ENCODE data around the gene ETV7.
"Not testable (repeated sequence)": the region's sequence is repeated elsewhere in the genome, so short reads cannot be mapped to it uniquely, and the experiment has no call there.

The ETV7 gene

GRCh38 chr6:36382976-36383375 lies 4.5 kb downstream of the ETV7 start:
- DNase-seq, result no peak

- no peak for DNase-seq
These were observed 5.7 kb downstream of the ETV7 start for GRCh38 chr6:36381502-36382389.

- no peak for DNase-seq
These were observed 7.3 kb downstream of the ETV7 start for GRCh38 chr6:36380166-36380565.

- no peak for DNase-seq
These were observed 8.5 kb downstream of the ETV7 start for GRCh38 chr6:36378936-36379335.

GRCh38 chr6:36378243-36378920 lies 9.1 kb downstream of the ETV7 start:
- no peak for DNase-seq

GRCh38 chr6:36377594-36377993 lies 9.9 kb downstream of the ETV7 start:
- no peak for DNase-seq

GRCh38 chr6:36376742-36377141 lies 10.7 kb downstream of the ETV7 start:
- DNase-seq, result no peak

- no peak for DNase-seq
These were observed 11.3 kb downstream of the ETV7 start for GRCh38 chr6:36376183-36376582.

GRCh38 chr6:36375644-36376155 lies 11.8 kb downstream of the ETV7 start:
- no peak for DNase-seq

GRCh38 chr6:36374972-36375371 lies 12.5 kb downstream of the ETV7 start:
- DNase-seq, result no peak

GRCh38 chr6:36374194-36374593 lies 13.3 kb downstream of the ETV7 start:
- DNase-seq, result no peak

GRCh38 chr6:36373368-36374019 lies 14.0 kb downstream of the ETV7 start:
- no peak for DNase-seq

- no peak for DNase-seq
These were observed 15.4 kb downstream of the ETV7 start for GRCh38 chr6:36372088-36372487.

- no peak for DNase-seq
These were observed 16.3 kb downstream of the ETV7 start for GRCh38 chr6:36371211-36371610.

GRCh38 chr6:36370638-36371037 lies 16.8 kb downstream of the ETV7 start:
- no peak for DNase-seq

GRCh38 chr6:36368921-36369865 lies 18.3 kb downstream of the ETV7 start:
- DNase-seq, result no peak

GRCh38 chr6:36368421-36368820 lies 19.0 kb downstream of the ETV7 start:
- no peak for DNase-seq

- no peak for DNase-seq
These were observed 19.7 kb downstream of the ETV7 start for GRCh38 chr6:36367743-36368142.

- no peak for DNase-seq
These were observed 22.6 kb downstream of the ETV7 start for GRCh38 chr6:36364669-36365479.

GRCh38 chr6:36364061-36364635 lies 23.3 kb downstream of the ETV7 start:
- not testable (repeated sequence) for DNase-seq

- not testable (repeated sequence) for DNase-seq
These were observed 24.1 kb downstream of the ETV7 start for GRCh38 chr6:36363371-36363752.

Data from activated naive CD4-positive, alpha-beta T cell treated with Interleukin-2 at 50 U/mL for 16 hours (primary cell).